Progenitor cell of endocrine pancreas (in vitro differentiated cells): Measurements from ENCODE around the gene LSS. TPM values are rescaled to one million over a fixed set of nuclear protein-coding genes. Genes with fewer than 3 reads are reported as not detected.

Experiments used
- DNase-seq: peaks from one replicate; pipeline ENCODE4 v3.0.0; 2021; ENCODE audit warnings: low spot score; ENCODE audit not compliant: unreplicated experiment
- H3K27ac Mint-ChIP-seq: 2 replicates; pipeline ENCODE4 v1.8.0; 2021; ENCODE audit warnings: mild to moderate bottlenecking, moderate library complexity, mixed read lengths
- H3K27me3 Mint-ChIP-seq: 2 replicates; pipeline ENCODE4 v1.8.0; 2021; ENCODE audit warnings: mixed read lengths
- H3K36me3 Mint-ChIP-seq: 2 replicates; pipeline ENCODE4 v1.8.0; 2022; ENCODE audit warnings: mixed read lengths; ENCODE audit not compliant: insufficient read depth
- H3K4me1 Mint-ChIP-seq: 2 replicates; pipeline ENCODE4 v1.8.0; 2021; ENCODE audit warnings: low read depth, mixed read lengths
- H3K4me3 Mint-ChIP-seq: 2 replicates; pipeline ENCODE4 v1.8.0; 2021; ENCODE audit warnings: low read depth, mild to moderate bottlenecking, moderate library complexity, mixed read lengths
- H3K9me3 Mint-ChIP-seq: 2 replicates; pipeline ENCODE4 v1.8.0; 2021; ENCODE audit warnings: low read depth, mixed read lengths
- total RNA-seq: library from RNA; stranded (reverse); gene quantifications from 2 replicates; pipeline ENCODE4 v1.2.1, GENCODE V29; 2021
- TF ChIP-seq, protein P1 (sequence below): fragments of 200-600 bp; sonication (generic); IDR thresholded peaks from one replicate; pipeline ENCODE4 v1.5.0; 2021; ENCODE audit warnings: antibody characterized with exemption, mild to moderate bottlenecking; ENCODE audit not compliant: unreplicated experiment

LSS gene
- total RNA-seq, 1 donor from 2014 or later = 145 TPM

- no peaks in the 10 kb centered on the region for H3K9me3 Mint-ChIP-seq
- peaks cover 6% of the 10 kb centered on the region for H3K36me3 Mint-ChIP-seq
- DNase-seq = no peak
- peaks cover 12% of the 10 kb centered on the region for H3K4me1 Mint-ChIP-seq
- TF ChIP-seq, protein P1, sequence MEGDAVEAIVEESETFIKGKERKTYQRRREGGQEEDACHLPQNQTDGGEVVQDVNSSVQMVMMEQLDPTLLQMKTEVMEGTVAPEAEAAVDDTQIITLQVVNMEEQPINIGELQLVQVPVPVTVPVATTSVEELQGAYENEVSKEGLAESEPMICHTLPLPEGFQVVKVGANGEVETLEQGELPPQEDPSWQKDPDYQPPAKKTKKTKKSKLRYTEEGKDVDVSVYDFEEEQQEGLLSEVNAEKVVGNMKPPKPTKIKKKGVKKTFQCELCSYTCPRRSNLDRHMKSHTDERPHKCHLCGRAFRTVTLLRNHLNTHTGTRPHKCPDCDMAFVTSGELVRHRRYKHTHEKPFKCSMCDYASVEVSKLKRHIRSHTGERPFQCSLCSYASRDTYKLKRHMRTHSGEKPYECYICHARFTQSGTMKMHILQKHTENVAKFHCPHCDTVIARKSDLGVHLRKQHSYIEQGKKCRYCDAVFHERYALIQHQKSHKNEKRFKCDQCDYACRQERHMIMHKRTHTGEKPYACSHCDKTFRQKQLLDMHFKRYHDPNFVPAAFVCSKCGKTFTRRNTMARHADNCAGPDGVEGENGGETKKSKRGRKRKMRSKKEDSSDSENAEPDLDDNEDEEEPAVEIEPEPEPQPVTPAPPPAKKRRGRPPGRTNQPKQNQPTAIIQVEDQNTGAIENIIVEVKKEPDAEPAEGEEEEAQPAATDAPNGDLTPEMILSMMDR = no peak
- no peak overlapping the region for H3K27ac Mint-ChIP-seq
- H3K27me3 Mint-ChIP-seq = no peaks in the 10 kb centered on the region
- H3K4me3 Mint-ChIP-seq = no peak overlapping the region
Observed at GRCh38 chr21:46157987-46158451, 70.6 kb downstream of the LSS start.

DNA sequence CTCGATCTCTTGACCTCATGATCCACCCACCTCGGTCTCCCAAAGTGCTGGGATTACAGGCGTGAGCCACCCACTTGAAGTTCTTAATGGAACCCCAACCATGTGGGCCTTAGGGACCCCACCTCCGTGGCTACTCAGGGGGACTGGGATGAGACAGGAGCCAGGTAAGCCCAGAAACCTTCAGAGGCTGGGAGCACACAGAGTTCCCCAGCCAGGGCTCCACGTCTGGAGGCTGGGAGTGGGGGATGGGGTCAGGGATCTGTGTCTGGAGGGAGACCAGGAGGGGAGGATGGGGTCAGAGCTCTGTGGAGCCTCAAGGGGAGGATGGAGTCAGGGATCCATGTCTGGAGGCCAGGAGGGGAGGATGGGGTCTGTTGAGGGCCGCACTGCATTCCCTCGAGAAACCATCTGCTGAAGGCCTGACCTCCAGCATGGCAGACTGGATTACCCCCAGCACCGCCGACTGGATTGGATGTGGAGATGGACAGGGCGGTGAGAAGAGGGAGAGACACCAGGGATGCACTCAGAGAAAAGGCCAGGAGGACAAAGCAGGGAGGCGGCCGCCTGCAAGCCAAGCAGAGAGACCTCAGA lies 71.1 kb downstream of the LSS start:
- H3K27me3 Mint-ChIP-seq = no peaks in the 10 kb centered on the region
- no peaks in the 10 kb centered on the region for H3K9me3 Mint-ChIP-seq
- H3K4me1 Mint-ChIP-seq = peaks cover 14% of the 10 kb centered on the region
- DNase-seq = no peak
- no peak overlapping the region for H3K27ac Mint-ChIP-seq
- peaks cover 3% of the 10 kb centered on the region for H3K36me3 Mint-ChIP-seq
- H3K4me3 Mint-ChIP-seq = no peak overlapping the region
- TF ChIP-seq, protein P1 = no peak

- H3K27ac Mint-ChIP-seq = peak overlapping the region; percentile 74
Observed at GRCh38 chr21:46156678-46157077, 71.9 kb downstream of the LSS start.

GRCh38 chr21:46156378-46156645 lies 72.3 kb downstream of the LSS start:
- peaks cover 1% of the 10 kb centered on the region for H3K36me3 Mint-ChIP-seq
- H3K4me1 Mint-ChIP-seq = peaks cover 15% of the 10 kb centered on the region
- DNase-seq = no peak
- TF ChIP-seq, protein P1 = no peak
- H3K27ac Mint-ChIP-seq = no peak overlapping the region
- H3K27me3 Mint-ChIP-seq = no peaks in the 10 kb centered on the region
- no peak overlapping the region for H3K4me3 Mint-ChIP-seq
- H3K9me3 Mint-ChIP-seq = no peaks in the 10 kb centered on the region

More at GRCh38 chr21:46156678-46157077, 71.9 kb downstream of the LSS start:
- Mint-ChIP-seq H3K4me1 (peaks cover 15% of the 10 kb centered on the region), H3K36me3 (peaks cover 1% of the 10 kb centered on the region), H3K27me3 (no peaks in the 10 kb centered on the region), H3K4me3 (no peak overlapping the region), H3K9me3 (no peaks in the 10 kb centered on the region)
- TF ChIP-seq, protein P1 = no peak
- DNase-seq = no peak

DNA sequence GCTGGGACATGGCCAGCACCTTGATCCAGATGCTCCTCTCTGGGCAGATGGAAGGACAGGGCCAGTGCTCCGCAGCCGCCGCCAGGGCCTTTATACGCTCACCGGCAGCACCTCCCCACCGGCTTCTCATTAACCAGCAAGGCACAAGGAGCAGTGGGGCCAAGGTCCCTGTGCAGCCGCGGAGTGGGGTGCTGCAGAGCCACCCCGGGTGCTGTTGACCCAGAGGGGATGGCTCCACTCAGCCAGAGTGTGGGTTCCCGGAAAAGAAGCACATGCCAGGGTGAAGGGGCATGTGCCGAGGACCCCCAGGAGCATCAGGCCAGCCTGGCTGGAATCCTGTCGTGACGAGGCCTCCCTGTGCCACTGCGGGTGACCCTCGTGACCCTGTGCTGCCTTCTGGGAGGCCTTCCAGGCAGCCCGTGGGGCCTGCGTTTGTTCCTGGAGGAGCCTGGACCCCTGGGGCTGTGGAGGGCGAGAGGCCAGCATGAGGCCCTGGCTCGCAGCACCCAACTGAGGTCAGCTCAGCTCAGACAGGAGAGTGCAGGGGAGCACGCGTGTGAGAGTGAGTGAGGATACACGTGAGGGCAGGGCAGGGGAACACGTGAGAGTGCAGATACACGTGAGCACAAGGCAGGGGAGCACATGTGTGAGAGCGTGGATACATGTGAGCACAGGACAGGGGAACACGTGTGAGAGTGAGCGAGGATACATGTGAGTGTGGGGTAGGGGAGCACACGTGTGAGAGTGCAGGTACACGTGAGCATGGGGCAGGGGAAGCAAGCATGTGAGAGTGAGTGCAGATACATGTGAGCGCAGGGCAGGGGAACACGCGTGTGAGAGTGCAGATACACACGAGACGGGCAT lies 72.8 kb downstream of the LSS start, which contains the start of gene FTCD:
TSS of gene FTCD (minus strand) at position 66 of the 864 bp plus-strand sequence. CDS start at position 10, 56 bp downstream.
- H3K36me3 Mint-ChIP-seq = peaks cover 1% of the 10 kb centered on the region
- TF ChIP-seq, protein P1 = no peak
- no peaks in the 10 kb centered on the region for H3K9me3 Mint-ChIP-seq
- H3K27me3 Mint-ChIP-seq = no peaks in the 10 kb centered on the region
- DNase-seq = no peak
- peaks cover 15% of the 10 kb centered on the region for H3K4me1 Mint-ChIP-seq
- H3K27ac Mint-ChIP-seq = peak within 1 kb of the TSS; percentile 82
- peak within 1 kb of the TSS; percentile 29 for H3K4me3 Mint-ChIP-seq
